Sigmoid colon (tissue), 7 donors: ENCODE results near the gene SLC6A19. TPM values are rescaled to one million over a fixed set of nuclear protein-coding genes. Genes with fewer than 3 reads are reported as not detected.

Experiments
- DNase-seq: peaks from one replicate; pipeline ENCODE4 v3.0.0-alpha.2; 2019
- H3K27ac ChIP-seq, 4 donors: fragments of 200-600 bp; sonication (generic); one replicate each; pipeline ENCODE4 v1.5.1; 2016 to 2019; ENCODE audit warnings: mild to moderate bottlenecking in 1 of 4
- H3K27me3 ChIP-seq, 3 donors: fragments of 200-600 bp; sonication (generic); one replicate each; pipeline ENCODE4 v1.5.1; 2019; ENCODE audit warnings: mild to moderate bottlenecking in 1 of 3
- H3K36me3 ChIP-seq, 4 donors: fragments of 200-600 bp; sonication (generic); one replicate each; pipeline ENCODE4 v1.5.1; 2016 to 2019
- H3K4me1 ChIP-seq, 4 donors: fragments of 200-600 bp; sonication (generic); one replicate each; pipeline ENCODE4 v1.5.1; 2017 to 2019
- H3K4me3 ChIP-seq, 4 donors: fragments of 200-600 bp; sonication (generic); one replicate each; pipeline ENCODE4 v1.5.1; 2017 to 2019; ENCODE audit warnings: mild to moderate bottlenecking in 2 of 4, moderate library complexity in 1 of 4
- H3K9me3 ChIP-seq, 4 donors: fragments of 200-600 bp in 3 of 4; sonication (generic) in 3 of 4; one replicate each; pipeline versions ENCODE4 v1.5.1 to v1.6.1; 2013 to 2019
- EP300 ChIP-seq, 4 donors: sonication (generic); formaldehyde crosslinking; IDR thresholded peaks; one replicate each; pipeline ENCODE4 v1.6.1; 2017; ENCODE audit warnings: antibody characterized with exemption in 4 of 4
- POLR2A ChIP-seq, 2 donors: fragments of 450-650 bp; IDR thresholded peaks; one replicate each; pipeline ENCODE4 v1.6.1; 2016; ENCODE audit warnings: antibody characterized with exemption in 2 of 2, mild to moderate bottlenecking in 2 of 2, moderate library complexity in 2 of 2
- POLR2AphosphoS5 ChIP-seq, 4 donors: sonication (generic); formaldehyde crosslinking; IDR thresholded peaks; one replicate each; pipeline ENCODE4 v1.6.1; 2017; ENCODE audit warnings: antibody characterized with exemption in 4 of 4
- WGBS, 2 donors: extraction: QIAGEN DNeasy Blood & Tissue Kit; methylation state at CpG; one replicate each; pipeline ENCODE4 v1.1.7; 2013; 5-methylcytosine and 5-hydroxymethylcytosine counted together
- intact Hi-C: fragments of 100-400 bp; cut with DNase I; formaldehyde crosslinking; loops from one replicate; pipeline ENCODE4 v1.15.1; 2023
- polyA plus RNA-seq, 3 donors: library from polyadenylated mRNA; stranded (reverse); fragments of 200-250 nt; gene quantifications; one replicate each; pipeline ENCODE4 v1.2.3, GENCODE V29; 2013
- total RNA-seq, 4 donors: library from RNA; depleted of rRNA; stranded (reverse); fragments of >200 nt; gene quantifications; one replicate each; pipeline ENCODE4 v1.1.0, GENCODE V29; 2016
- TF ChIP-seq, protein P1 (sequence below), 4 experiments: fragments of 450-650 bp in 3 of 4; fragments of 200-600 bp in 1 of 4; IDR thresholded peaks; one replicate each; pipeline ENCODE4 v1.5.1; 2016 to 2019; ENCODE audit warnings: antibody characterized with exemption in 4 of 4, mild to moderate bottlenecking in 3 of 4, moderate library complexity in 2 of 4
- donor health status: healthy with polysubstance abuse.
- donor health status: Bipolar disorder and iron deficiency.
- donor health status: healthy.

Gene SLC6A19
- total and polyA plus RNA-seq, 7 donors: 0.80 to 6.6 (median 0.92) TPM; not detected in 4

- intact Hi-C loops: no loop called here
- Histone ChIP-seq H3K27ac (no peak overlapping the region), H3K27me3 (peaks cover under 1 to 59% (median 7%) of the 10 kb centered on the region in 3 donors), H3K9me3 (no peaks in the 10 kb centered on the region), H3K4me3 (no peak overlapping the region), H3K36me3 (no peaks in the 10 kb centered on the region), H3K4me1 (no peaks in the 10 kb centered on the region)
- WGBS, 2 donors: 88 to 91% methylated on average over 24 of the region's 24 CpGs
- DNase-seq: no peak
- TF ChIP-seq POLR2A (IDR thresholded peaks at IDR 0.05) (no peak), POLR2AphosphoS5 (IDR thresholded peaks at IDR 0.05) (no peak), EP300 (IDR thresholded peaks at IDR 0.05) (no peak)
- TF ChIP-seq, protein P1, sequence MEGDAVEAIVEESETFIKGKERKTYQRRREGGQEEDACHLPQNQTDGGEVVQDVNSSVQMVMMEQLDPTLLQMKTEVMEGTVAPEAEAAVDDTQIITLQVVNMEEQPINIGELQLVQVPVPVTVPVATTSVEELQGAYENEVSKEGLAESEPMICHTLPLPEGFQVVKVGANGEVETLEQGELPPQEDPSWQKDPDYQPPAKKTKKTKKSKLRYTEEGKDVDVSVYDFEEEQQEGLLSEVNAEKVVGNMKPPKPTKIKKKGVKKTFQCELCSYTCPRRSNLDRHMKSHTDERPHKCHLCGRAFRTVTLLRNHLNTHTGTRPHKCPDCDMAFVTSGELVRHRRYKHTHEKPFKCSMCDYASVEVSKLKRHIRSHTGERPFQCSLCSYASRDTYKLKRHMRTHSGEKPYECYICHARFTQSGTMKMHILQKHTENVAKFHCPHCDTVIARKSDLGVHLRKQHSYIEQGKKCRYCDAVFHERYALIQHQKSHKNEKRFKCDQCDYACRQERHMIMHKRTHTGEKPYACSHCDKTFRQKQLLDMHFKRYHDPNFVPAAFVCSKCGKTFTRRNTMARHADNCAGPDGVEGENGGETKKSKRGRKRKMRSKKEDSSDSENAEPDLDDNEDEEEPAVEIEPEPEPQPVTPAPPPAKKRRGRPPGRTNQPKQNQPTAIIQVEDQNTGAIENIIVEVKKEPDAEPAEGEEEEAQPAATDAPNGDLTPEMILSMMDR (IDR thresholded peaks at IDR 0.05): no peak
Measured at GRCh38 chr5:1195916-1196315, 5.5 kb upstream of the SLC6A19 start.

DNA sequence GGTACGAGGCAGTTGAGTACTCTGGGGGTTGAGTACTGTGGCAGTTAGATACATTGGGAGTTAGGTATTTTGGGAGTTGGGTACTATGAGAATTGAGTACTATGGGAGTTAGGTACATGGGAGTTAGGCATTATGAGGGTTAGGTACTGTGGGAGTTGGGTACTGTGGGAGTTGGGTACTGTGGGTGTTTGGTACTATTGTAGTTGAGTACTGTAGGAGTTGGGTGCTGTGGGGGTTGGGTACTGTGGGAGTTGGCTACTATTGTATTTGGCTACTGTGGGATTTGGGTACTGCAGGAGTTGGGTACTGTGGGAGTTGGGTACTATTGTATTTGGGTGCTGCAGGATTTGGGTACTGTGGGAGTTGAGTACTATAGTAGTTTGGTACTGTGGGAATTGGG is 4.8 kb upstream of the SLC6A19 start:
- H3K27ac ChIP-seq: no peak overlapping the region
- DNase-seq: no peak
- H3K27me3 ChIP-seq: peaks cover 0 to 64% (median 12%) of the 10 kb centered on the region in 3 donors
- intact Hi-C loops: no loop called here
- H3K9me3 ChIP-seq: no peaks in the 10 kb centered on the region
- no peak overlapping the region for H3K4me3 ChIP-seq
- no peaks in the 10 kb centered on the region for H3K4me1 ChIP-seq
- H3K36me3 ChIP-seq: no peaks in the 10 kb centered on the region
- TF ChIP-seq POLR2A (IDR thresholded peaks at IDR 0.05) (no peak), EP300 (IDR thresholded peaks at IDR 0.05) (no peak), POLR2AphosphoS5 (IDR thresholded peaks at IDR 0.05) (no peak)
- TF ChIP-seq, protein P1 (IDR thresholded peaks at IDR 0.05): no peak
- WGBS, 2 donors: 80 to 81% methylated on average over 1 of the region's 1 CpG

- no peaks in the 10 kb centered on the region for H3K9me3 ChIP-seq
- no peak for TF ChIP-seq POLR2AphosphoS5 (IDR thresholded peaks at IDR 0.05)
- TF ChIP-seq POLR2A (IDR thresholded peaks at IDR 0.05): no peak
- no peak for DNase-seq
- H3K36me3 ChIP-seq: no peaks in the 10 kb centered on the region
- WGBS, 2 donors: 91 to 95% methylated on average over 7 of the region's 7 CpGs
- H3K4me3 ChIP-seq: no peak overlapping the region
- H3K27ac ChIP-seq: no peak overlapping the region
- intact Hi-C loops: no loop called here
- H3K27me3 ChIP-seq: peaks cover 0 to 74% (median 13%) of the 10 kb centered on the region in 3 donors
- H3K4me1 ChIP-seq: no peaks in the 10 kb centered on the region
Measured at GRCh38 chr5:1197876-1198666, 3.3 kb upstream of the SLC6A19 start.

- intact Hi-C loops: no loop called here
- no peak overlapping the region for H3K27ac ChIP-seq
- TF ChIP-seq POLR2A (IDR thresholded peaks at IDR 0.05) (no peak), EP300 (IDR thresholded peaks at IDR 0.05) (no peak), POLR2AphosphoS5 (IDR thresholded peaks at IDR 0.05) (no peak)
- TF ChIP-seq, protein P1 (IDR thresholded peaks at IDR 0.05): no peak
- peaks cover 0 to 87% (median 13%) of the 10 kb centered on the region in 3 donors for H3K27me3 ChIP-seq
- DNase-seq: no peak
- no peaks in the 10 kb centered on the region for H3K9me3 ChIP-seq
- H3K4me3 ChIP-seq: no peak overlapping the region
- H3K36me3 ChIP-seq: no peaks in the 10 kb centered on the region
- H3K4me1 ChIP-seq: no peaks in the 10 kb centered on the region
Measured at GRCh38 chr5:1199340-1199648, 2.1 kb upstream of the SLC6A19 start.

- H3K4me3 ChIP-seq: no peak overlapping the region
- DNase-seq: no peak
- no peak overlapping the region for H3K27ac ChIP-seq
- H3K4me1 ChIP-seq: no peaks in the 10 kb centered on the region
- H3K36me3 ChIP-seq: no peaks in the 10 kb centered on the region
- H3K9me3 ChIP-seq: no peaks in the 10 kb centered on the region
- intact Hi-C loops: no loop called here
- peaks cover 0 to 89% (median 13%) of the 10 kb centered on the region in 3 donors for H3K27me3 ChIP-seq
- WGBS, 2 donors: 24 to 62% methylated on average over 26 of the region's 26 CpGs
- TF ChIP-seq POLR2A (IDR thresholded peaks at IDR 0.05) (no peak), POLR2AphosphoS5 (IDR thresholded peaks at IDR 0.05) (no peak), EP300 (IDR thresholded peaks at IDR 0.05) (no peak)
- TF ChIP-seq, protein P1 (IDR thresholded peaks at IDR 0.05): no peak
Measured at GRCh38 chr5:1199649-1200494, 1.5 kb upstream of the SLC6A19 start.
